Stimulated activated naive CD4-positive, alpha-beta T cell treated with Interleukin-2 at 50 U/mL for 16 hours (primary cell): ENCODE measurements around the gene KCNH8.

Experiments
- DNase-seq: peaks from one replicate; lab custom pipeline; 2025; lab: John Stamatoyannopoulos, UW

Gene KCNH8

GRCh38 chr3:19485267-19485666, 337.0 kb downstream of the KCNH8 start:
- DNase-seq = no peak

- no peak for DNase-seq
Measured at GRCh38 chr3:19487386-19487785, 339.1 kb downstream of the KCNH8 start.

- no peak for DNase-seq
Measured at GRCh38 chr3:19488939-19489338, 340.6 kb downstream of the KCNH8 start.

- no peak for DNase-seq
Measured at GRCh38 chr3:19489936-19490335, 341.6 kb downstream of the KCNH8 start.

- DNase-seq = no peak
Measured at GRCh38 chr3:19506171-19506570, 357.9 kb downstream of the KCNH8 start.

GRCh38 chr3:19522305-19522704, 374.0 kb downstream of the KCNH8 start:
- DNase-seq = no peak

DNA sequence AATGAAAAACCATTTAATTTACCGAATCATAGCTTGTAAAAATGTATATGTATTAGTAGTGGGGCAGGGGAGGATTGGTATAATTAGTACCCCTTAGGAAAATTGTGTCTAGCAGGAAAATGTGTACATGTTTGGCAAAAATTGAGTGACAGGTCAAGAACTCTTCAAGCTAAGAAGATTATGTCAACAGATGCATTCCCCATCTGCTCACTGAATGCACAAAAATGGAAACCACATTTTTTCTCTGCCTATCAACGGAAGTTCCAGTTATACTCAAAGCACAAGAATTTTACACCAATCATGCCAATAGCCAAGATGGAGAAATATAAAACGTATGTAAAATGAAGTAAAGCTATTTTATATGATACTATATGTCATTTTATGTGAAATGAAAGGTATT, 377.8 kb downstream of the KCNH8 start:
- no peak for DNase-seq

DNA sequence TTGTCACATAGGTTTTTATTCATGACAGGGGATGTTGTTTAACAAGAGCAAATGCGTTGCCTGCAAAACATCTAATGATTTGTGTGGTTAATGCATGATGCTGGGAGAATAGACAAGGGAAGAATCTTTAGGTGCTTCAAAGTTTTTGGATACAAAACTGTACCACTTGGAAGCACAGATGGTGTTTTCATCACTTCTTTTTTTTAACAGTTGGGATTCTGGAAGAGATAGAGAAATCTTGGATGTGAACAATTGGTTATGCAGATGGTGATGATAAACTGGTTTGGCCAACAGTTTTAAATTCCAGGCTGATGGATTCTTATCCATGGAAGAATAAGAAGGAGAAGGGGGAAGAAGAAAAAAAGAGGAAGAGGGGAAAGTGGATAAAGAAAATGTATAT, 379.4 kb downstream of the KCNH8 start:
- no peak for DNase-seq

DNA sequence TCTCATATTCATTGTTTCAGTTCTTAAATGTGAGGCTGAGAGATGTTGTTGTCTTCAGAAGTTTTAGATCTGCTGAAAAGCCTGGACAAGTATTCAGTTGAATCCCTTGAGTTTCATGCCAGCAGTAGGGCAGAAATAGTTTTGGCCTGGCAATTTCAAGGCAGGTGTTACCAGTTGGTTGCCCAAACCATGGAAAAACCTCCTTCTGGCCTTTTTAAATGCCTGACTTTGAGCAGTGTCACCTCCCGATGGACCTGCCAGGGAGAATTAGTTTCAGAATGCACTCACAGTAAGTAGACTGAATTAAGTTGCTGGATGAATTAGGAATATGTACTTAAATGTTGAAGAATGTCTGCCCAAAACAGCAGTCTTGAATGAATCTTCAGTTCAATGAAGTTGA, 383.1 kb downstream of the KCNH8 start:
- no peak for DNase-seq

DNA sequence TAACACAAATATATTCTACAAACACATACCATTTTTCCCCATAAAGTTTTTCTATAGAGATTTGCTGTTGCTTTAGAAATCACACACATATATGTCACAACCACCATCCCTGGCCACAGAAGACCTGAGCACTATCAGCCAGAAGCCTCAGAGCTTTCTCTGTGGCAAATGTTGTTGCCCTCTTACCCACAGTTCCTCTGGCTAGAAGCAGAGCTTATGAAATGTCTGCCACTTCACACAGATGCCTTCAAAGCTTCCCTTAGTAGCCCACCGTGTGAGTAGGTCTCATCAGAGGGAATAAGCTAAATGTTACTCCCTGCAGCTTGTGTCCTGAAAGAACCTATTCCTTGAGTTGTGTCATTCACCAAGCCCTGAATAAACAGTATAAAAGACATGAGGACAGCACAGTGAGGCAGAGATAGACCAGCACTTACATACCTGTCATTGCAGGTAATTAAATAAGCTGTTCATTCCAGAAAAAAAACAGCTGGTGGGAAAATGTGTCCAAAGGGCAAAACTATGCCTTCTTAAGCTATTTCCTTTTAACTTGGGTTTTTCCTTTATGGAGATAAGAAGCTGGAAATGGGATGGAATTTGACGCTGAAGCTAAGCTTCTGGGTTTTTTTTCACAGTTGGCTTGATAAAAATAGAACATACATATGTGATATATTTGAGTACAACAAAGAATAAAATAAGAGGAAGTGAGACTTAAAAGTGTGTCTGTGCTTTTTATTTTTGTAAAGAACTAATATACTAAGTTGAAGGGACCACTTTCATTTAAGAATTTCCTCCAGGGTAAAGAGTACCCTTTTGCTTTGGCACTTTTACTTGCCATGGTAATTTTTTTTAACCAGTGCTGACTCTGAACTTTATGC, 391.4 kb downstream of the KCNH8 start:
- DNase-seq = no peak

DNA sequence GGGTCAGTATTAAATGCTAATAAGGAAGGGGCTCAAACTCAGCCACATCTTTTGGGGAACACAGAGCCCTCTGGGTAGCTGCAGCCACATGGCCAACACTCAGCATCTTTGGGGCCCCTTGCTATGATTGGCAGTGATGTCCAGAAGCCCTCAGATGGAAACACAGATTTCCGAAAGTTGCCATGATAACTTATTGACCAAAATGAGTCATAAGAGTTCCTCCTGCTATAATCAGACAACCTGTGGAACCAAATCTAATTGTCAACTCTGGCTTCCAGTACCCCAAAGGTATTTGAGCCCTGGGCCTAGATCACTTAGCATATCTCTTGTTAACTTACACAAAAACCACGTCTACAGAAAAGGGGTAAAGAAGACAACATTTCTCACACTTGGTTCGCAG, 392.2 kb downstream of the KCNH8 start:
- no peak for DNase-seq

DNA sequence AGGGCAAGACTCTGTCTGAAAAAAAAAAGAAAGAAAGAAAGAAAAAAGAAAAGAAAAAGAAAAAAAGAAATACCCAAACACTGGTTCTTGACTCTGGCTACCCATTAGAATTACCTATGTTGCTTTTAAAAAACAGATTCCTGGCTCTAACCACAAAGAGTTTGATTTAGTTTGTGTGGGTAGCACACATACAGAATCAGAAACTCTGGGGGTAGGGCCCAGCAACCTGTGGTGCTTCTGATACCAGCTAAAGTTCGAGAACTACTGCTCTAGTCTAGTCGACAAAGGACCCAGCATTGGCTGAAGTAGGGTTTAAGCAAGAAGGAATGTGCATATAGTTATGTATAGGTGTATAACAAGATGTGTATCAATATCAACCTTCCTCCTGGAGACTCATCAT, 393.0 kb downstream of the KCNH8 start:
- no peak for DNase-seq

DNA sequence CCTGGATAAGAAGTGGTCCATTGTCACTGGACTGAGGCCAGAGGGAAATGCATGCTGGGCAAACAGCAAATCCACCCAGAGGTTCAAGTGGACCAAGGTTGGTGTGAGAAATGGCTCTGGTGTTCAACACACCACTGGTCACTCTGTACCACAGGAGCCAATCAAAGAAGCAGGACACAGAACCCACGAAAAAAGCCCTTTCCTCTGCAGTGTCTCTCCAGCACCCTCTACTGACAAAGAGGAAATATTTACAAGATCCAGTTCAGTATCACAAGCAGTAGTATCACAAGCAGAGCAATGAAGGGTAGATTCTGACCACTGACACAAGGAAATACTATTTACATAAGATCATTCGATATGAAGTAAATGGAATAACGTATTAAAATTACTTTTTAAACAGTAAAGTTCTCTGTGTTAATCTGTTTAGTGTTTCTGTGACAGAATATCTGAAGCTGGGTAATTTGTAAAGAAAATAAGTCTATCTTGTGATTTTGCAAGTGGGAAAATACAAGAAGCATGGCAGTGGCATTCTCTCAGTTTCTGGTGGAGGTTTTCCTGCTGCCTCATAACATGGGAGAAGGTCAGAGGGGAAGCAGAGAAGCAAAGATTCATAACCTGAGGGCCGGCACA, 395.0 kb downstream of the KCNH8 start:
- DNase-seq = no peak

DNA sequence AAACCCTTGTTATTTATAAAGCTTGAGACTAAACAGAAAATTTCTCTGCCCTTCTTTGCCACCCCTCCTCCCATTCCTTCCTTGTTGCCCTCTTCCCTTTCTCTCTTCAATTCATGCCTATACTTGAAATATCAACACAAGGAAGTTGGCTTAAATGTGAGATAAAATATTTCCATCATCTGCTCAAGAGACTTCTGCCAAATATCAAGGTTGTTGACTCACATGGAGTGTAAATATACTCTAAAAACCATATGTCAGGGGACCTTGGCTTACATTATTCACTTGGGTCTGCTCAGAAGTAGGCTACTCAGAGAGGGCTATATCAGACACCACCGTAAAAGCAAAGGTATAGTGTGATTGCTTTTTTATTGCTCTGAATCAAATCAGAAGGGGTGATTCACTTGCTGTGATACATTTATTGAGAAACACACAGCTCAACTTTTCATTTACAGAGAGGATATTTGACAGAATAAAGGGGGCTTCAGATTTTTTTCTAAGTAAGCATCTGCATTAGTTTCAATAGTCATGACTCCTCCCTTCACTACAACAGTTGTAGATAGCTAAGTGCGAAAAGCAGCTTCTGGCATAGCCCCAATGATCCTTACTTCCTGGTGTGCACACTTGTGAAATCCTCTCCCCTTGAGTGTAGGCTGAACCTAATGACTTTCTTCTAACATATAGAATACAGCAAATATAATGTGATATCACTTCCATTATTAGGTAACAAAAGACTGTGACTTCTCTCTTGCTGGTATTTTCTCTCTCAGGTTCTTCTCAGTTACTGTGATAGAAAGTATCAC, 399.6 kb downstream of the KCNH8 start:
- no peak for DNase-seq

DNA sequence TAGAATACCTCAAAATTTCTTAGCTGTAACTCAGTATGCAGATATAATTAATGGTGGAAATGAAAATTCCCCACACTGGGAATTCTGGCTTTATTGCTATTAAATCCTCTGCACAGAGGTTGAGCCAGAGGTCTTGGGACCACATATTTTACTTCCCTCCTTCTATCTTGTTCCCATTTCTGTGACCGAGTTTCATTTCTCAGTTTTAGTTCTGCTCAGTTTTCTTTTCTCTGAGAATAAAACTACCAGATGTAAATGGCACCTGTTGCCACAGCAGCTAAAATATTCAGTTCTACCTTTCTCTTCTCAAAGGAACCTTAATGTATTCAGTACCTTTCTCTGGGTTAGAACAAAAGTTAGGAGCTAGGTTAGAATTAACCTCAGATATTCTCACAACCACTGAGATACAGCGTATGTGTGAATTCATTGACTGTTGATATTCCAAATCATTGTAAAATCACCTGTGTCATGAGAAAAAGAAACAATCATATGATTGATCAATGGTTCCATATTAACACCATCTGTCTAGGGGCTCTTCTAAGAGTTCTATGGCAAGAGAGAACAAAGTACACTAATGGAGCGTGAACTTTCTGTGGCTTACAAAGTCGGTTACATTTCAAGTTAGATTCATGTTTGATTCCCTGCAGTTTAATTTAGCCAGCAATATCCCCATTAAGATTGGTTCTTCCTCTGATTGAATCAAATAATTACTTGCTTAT, 411.6 kb downstream of the KCNH8 start:
- DNase-seq = no peak

DNA sequence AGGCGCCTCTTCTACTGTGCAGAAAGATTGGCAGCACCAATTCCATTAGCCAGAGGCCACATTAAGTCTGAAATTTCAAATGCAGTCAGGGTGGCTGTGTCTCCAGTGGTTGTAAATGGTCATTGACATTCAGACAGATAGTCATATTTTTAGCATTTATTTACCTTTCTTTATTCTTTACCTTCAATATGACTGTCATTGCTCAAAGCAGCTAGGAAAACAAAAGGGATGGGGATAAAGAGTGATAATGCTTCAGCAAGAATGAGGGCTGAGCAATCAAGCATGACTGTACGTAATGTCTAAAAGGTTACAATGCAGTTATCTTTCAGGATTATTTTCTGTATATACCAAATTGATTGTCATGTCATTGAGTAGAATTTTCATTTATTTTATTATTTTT, 425.3 kb downstream of the KCNH8 start:
- no peak for DNase-seq

DNA sequence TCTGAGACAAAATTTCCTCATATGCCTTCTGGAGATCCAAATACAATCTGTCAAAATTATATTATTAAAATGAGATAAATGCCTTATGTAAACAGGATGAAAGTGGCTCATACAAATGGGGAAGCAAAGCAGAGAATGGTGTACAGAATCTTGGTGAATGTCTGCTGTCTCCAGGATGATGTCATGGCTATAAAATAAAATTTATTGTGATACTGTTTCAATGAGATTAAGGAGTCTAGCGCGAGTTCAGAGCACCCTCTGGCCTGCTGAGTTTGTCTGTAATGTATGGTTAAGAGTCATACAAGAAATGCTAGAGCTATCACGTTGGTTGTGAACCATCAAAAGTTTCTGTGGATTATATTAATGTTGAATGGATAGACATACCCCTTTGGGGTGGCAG, 426.0 kb downstream of the KCNH8 start:
- no peak for DNase-seq

DNA sequence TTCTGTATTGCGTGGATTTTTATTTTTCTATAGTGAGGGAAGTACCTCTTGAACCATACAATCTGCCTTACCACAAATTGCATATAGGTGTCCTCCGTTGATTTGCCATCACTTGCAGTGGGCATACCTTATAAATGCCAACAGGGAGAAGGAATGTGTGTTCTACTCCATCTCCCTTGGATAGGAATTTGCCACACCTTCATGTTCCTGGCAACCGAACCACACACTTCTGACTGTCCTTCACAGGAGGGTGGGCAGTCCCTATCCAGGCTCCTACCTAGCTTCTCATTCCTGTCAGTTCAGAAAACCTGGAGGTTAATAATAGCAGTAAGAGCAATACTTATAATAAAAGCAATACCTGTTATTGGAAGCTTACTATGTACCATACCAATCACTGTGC, 428.0 kb downstream of the KCNH8 start:
- DNase-seq = no peak
